Activated CD8-positive, alpha-beta memory T cell treated with anti-CD3 and anti-CD28 coated beads, Interleukin-2, amount 10 ng/mL, durations not matched to agents 7 days and 5 days (primary cell): ENCODE measurements around the gene MLH1. TPM values are rescaled to one million over a fixed set of nuclear protein-coding genes. Genes with fewer than 3 reads are reported as not detected.
"Not testable (repeated sequence)": the region's sequence is repeated elsewhere in the genome, so short reads cannot be mapped to it uniquely, and the experiment has no call there.

ENCODE experiments used
- ATAC-seq: fragments of 150-1000 bp; cut with Tn5 transposase; one replicate; pipeline ENCODE4 v1.10.0; 2021; ENCODE audit warnings: moderate library complexity
- CTCF ChIA-PET: fragments of 350-600 bp; sonication (Branson Sonifier 250); formaldehyde crosslinking; loops from one replicate; lab custom pipeline; 2021; ENCODE audit warnings: antibody characterized with exemption; lab: Charles Lee
- DNase-seq: peaks from one replicate; pipeline ENCODE4 v3.0.0-alpha.2; 2020
- H3K27ac Mint-ChIP-seq: one replicate; pipeline ENCODE4 v1.8.0; 2021; ENCODE audit warnings: mild to moderate bottlenecking, mixed read lengths
- H3K27me3 Mint-ChIP-seq: one replicate; pipeline ENCODE4 v1.8.0; 2021; ENCODE audit warnings: mixed read lengths
- H3K36me3 Mint-ChIP-seq: one replicate; pipeline ENCODE4 v1.8.0; 2021; ENCODE audit warnings: mild to moderate bottlenecking, mixed read lengths
- H3K4me1 Mint-ChIP-seq: one replicate; pipeline ENCODE4 v1.8.0; 2021; ENCODE audit warnings: mixed read lengths
- H3K4me3 Mint-ChIP-seq: one replicate; pipeline ENCODE4 v1.8.0; 2021; ENCODE audit warnings: mild to moderate bottlenecking, moderate library complexity, mixed read lengths
- H3K9me3 Mint-ChIP-seq: one replicate; pipeline ENCODE4 v1.8.0; 2022; ENCODE audit warnings: low read depth, mixed read lengths
- total RNA-seq, 2 experiments: library from RNA; stranded (reverse); gene quantifications; one replicate each; pipeline ENCODE4 v1.2.3, GENCODE V29; 2021

The MLH1 gene
- total RNA-seq, 2 experiments from 2014 or later = 65.3 to 71.8 TPM

- no peak overlapping the region for H3K4me3 Mint-ChIP-seq
- no peak for ATAC-seq
- no peak overlapping the region for H3K27ac Mint-ChIP-seq
- H3K4me1 Mint-ChIP-seq = peaks cover 10% of the 10 kb centered on the region
- peaks cover 65% of the 10 kb centered on the region for H3K36me3 Mint-ChIP-seq
- no peaks in the 10 kb centered on the region for H3K9me3 Mint-ChIP-seq
- H3K27me3 Mint-ChIP-seq = no peaks in the 10 kb centered on the region
- CTCF ChIA-PET = interaction anchor here (0.9 kb wide), 1 partner anchor 18 kb away, joined by 3 read pairs; no protein-coding TSS in a partner anchor
- DNase-seq = no peak
Observed at GRCh38 chr3:37029111-37029510, 35.8 kb downstream of the MLH1 start.

DNA sequence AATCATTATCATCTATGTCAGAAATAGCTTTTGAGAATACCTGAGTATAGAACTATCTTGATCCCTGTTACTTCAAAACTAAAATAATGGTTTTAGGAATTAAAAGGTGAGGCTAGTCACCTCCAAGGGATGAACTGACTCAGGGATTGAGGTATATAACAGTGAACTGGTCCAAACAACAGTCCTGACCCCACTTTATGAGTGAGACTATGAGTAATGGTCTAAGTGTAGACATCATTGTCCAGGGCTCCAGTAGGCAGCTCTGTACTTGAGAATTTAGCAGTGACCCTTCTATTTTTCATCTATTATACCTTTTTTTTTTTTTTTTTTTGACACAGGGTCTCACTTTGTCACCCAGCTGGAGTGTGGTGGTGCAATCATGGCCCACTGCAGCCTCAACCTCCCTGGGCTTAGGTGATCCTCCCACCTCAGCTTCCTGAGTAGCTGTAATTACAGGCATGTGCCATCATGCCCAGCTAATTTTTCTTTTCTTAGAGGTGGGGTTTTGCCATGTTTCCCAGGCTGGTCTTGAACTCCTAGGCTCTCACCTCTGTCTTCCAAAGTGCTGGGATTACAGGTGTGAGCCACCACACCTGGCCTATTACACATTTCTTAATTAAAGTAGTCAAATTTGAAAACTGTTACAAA lies 36.3 kb downstream of the MLH1 start:
- Mint-ChIP-seq H3K4me1 (peaks cover 9% of the 10 kb centered on the region), H3K4me3 (no peak overlapping the region), H3K9me3 (no peaks in the 10 kb centered on the region), H3K27me3 (no peaks in the 10 kb centered on the region), H3K36me3 (peaks cover 66% of the 10 kb centered on the region), H3K27ac (no peak overlapping the region)
- CTCF ChIA-PET = interaction anchor here (0.9 kb wide), 1 partner anchor 17 kb away, joined by 3 read pairs; no protein-coding TSS in a partner anchor
- DNase-seq = no peak
- no peak for ATAC-seq

GRCh38 chr3:37030588-37030987 lies 37.3 kb downstream of the MLH1 start:
- Mint-ChIP-seq H3K9me3 (peaks cover 3% of the 10 kb centered on the region), H3K27ac (no peak overlapping the region), H3K36me3 (peaks cover 72% of the 10 kb centered on the region), H3K4me3 (no peak overlapping the region), H3K4me1 (peaks cover 5% of the 10 kb centered on the region), H3K27me3 (no peaks in the 10 kb centered on the region)
- CTCF ChIA-PET = no interaction called here
- ATAC-seq = no peak
- DNase-seq = no peak

DNA sequence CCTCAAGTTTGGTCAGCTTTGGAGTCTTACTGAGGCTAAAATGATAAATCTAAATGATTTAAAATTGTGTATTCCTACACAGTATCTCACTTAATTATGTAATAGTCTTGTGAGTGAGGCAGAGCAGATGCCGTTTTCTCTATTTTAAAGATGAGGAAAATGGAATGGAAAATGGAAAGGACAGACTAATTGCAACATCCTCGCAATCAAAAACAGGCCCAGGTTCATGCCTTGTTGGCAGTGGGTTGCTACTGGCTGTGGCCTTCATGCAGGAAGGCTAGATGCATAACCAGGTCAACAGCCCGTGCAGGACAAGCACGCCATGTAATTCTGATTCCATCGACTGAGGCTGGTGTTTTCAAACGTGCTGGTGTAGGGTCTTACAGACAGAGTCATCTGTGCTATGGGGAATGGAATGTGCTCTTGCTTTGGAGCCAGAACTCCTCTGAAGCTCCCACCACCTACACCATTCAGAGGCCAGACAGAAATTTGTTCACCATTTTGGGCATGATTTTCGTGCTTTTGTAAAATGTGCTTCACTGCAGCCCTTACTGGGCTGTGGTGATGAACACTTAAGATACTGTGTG lies 37.9 kb downstream of the MLH1 start:
- CTCF ChIA-PET = no interaction called here

GRCh38 chr3:37032961-37033360 lies 39.6 kb downstream of the MLH1 start:
- Mint-ChIP-seq H3K27ac (no peak overlapping the region), H3K36me3 (peaks cover 74% of the 10 kb centered on the region), H3K4me3 (no peak overlapping the region), H3K27me3 (no peaks in the 10 kb centered on the region), H3K4me1 (peaks cover 5% of the 10 kb centered on the region), H3K9me3 (peaks cover 3% of the 10 kb centered on the region)
- ATAC-seq = no peak
- CTCF ChIA-PET = no interaction called here
- no peak for DNase-seq

More for the DNA sequence above, 37.9 kb downstream of the MLH1 start:
- ATAC-seq (no peak), DNase-seq (no peak)
- Mint-ChIP-seq H3K9me3 (peaks cover 3% of the 10 kb centered on the region), H3K27ac (no peak overlapping the region), H3K27me3 (no peaks in the 10 kb centered on the region), H3K36me3 (peaks cover 71% of the 10 kb centered on the region), H3K4me3 (no peak overlapping the region), H3K4me1 (peaks cover 5% of the 10 kb centered on the region)

- no peak for ATAC-seq
- CTCF ChIA-PET = no interaction called here
- Mint-ChIP-seq H3K4me3 (no peak overlapping the region), H3K27ac (no peak overlapping the region), H3K9me3 (peaks cover 3% of the 10 kb centered on the region), H3K4me1 (no peaks in the 10 kb centered on the region), H3K36me3 (peaks cover 76% of the 10 kb centered on the region), H3K27me3 (no peaks in the 10 kb centered on the region)
- no peak for DNase-seq
Observed at GRCh38 chr3:37037352-37037751, 44.0 kb downstream of the MLH1 start.

DNA sequence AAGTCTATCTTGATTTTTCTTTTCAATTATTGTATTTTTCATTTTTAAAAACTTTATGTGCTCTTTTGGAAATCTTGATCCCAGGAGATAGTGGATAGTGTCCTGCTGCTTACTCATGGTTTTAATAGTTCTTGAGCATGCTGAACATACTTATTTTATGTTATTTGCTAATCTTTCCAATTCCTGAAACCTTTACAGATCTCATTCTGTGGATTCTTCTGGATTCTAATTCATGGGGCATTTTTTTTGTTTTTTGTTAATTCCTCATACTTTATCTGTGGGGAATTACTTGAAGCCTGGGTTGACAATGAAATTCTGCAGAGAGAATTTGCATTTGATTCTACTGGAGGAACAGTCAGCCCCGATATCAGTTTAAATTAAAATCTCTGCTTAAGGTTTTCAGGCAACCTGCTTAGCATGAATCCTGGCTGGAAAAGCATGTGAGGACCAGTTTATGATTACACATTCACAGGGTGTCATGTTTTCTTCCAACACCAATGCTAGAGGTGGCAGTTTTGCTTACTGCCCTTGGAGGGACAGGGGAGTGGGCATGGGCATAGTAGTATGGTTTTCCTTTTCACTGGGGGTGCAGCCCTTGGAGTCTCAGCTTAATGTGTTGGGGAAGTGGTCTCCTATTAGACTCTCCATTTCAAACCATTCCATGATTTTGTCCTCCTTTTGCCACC lies 46.0 kb downstream of the MLH1 start:
- H3K27ac Mint-ChIP-seq = no peak overlapping the region
- CTCF ChIA-PET = no interaction called here

DNA sequence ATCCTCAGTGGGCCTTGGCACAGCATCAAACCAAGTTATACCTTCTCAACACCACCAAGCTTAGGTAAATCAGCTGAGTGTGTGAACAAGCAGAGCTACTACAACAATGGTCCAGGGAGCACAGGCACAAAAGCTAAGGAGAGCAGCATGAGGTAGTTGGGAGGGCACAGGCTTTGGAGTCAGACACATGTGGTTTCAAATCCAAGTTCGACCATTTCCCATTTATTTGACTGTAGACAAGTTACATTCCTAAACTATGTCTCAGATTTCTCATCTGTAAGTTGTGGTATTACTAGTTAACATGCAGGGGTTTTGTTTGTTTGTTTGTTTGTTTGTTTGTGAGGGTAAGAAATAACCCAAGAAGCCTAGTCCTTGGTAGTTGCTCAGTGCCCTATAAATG lies 46.9 kb downstream of the MLH1 start:
- no peak for DNase-seq
- CTCF ChIA-PET = no interaction called here
- H3K27ac Mint-ChIP-seq = no peak overlapping the region
- no peaks in the 10 kb centered on the region for H3K9me3 Mint-ChIP-seq
- H3K4me3 Mint-ChIP-seq = no peak overlapping the region
- H3K27me3 Mint-ChIP-seq = no peaks in the 10 kb centered on the region
- peaks cover 62% of the 10 kb centered on the region for H3K36me3 Mint-ChIP-seq
- ATAC-seq = no peak
- no peaks in the 10 kb centered on the region for H3K4me1 Mint-ChIP-seq

More for the DNA sequence above, 46.0 kb downstream of the MLH1 start:
- peaks cover 3% of the 10 kb centered on the region for H3K9me3 Mint-ChIP-seq
- DNase-seq (no peak), ATAC-seq (no peak)
- no peak overlapping the region for H3K4me3 Mint-ChIP-seq
- no peaks in the 10 kb centered on the region for H3K4me1 Mint-ChIP-seq
- peaks cover 67% of the 10 kb centered on the region for H3K36me3 Mint-ChIP-seq
- no peaks in the 10 kb centered on the region for H3K27me3 Mint-ChIP-seq

GRCh38 chr3:37041546-37042195 lies 48.4 kb downstream of the MLH1 start:
- H3K4me1 Mint-ChIP-seq = no peaks in the 10 kb centered on the region
- no peaks in the 10 kb centered on the region for H3K9me3 Mint-ChIP-seq
- CTCF ChIA-PET = no interaction called here
- no peak for ATAC-seq
- H3K27ac Mint-ChIP-seq = no peak overlapping the region
- no peaks in the 10 kb centered on the region for H3K27me3 Mint-ChIP-seq
- no peak overlapping the region for H3K4me3 Mint-ChIP-seq
- peaks cover 55% of the 10 kb centered on the region for H3K36me3 Mint-ChIP-seq
- DNase-seq = no peak

DNA sequence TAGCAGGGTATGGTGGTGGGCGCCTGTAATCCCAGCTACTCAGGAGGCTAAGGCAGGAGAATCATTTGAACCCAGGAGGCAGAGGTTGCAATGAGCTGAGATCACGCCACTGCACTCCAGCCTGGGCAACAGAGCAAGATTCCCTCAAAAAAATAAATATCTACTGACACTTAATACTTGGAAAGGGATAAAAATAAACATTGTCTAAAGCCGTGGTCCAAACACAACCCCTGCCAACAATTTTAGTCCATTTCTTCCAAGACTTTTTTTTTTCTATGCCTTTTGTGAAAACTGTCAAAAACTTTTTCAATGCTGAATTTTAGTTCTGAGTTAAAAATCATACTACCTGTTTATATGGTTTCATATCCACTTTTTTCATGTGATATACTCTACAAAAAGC lies 49.4 kb downstream of the MLH1 start:
- peaks cover 51% of the 10 kb centered on the region for H3K36me3 Mint-ChIP-seq
- H3K4me3 Mint-ChIP-seq, H3K4me1 Mint-ChIP-seq, H3K9me3 Mint-ChIP-seq, H3K27me3 Mint-ChIP-seq, CTCF ChIA-PET, ATAC-seq, H3K27ac Mint-ChIP-seq, DNase-seq: not testable (repeated sequence)

GRCh38 chr3:37050282-37050681 lies 57.0 kb downstream of the MLH1 start:
- no peak for DNase-seq
- H3K27ac Mint-ChIP-seq = no peak overlapping the region
- peaks cover 4% of the 10 kb centered on the region for H3K4me1 Mint-ChIP-seq
- H3K4me3 Mint-ChIP-seq = no peak overlapping the region
- no peaks in the 10 kb centered on the region for H3K27me3 Mint-ChIP-seq
- H3K36me3 Mint-ChIP-seq = peaks cover 59% of the 10 kb centered on the region
- ATAC-seq = no peak
- H3K9me3 Mint-ChIP-seq = no peaks in the 10 kb centered on the region
- CTCF ChIA-PET = interaction anchor here (0.8 kb wide), 1 partner anchor 14 kb away, joined by 4 read pairs; no protein-coding TSS in a partner anchor

DNA sequence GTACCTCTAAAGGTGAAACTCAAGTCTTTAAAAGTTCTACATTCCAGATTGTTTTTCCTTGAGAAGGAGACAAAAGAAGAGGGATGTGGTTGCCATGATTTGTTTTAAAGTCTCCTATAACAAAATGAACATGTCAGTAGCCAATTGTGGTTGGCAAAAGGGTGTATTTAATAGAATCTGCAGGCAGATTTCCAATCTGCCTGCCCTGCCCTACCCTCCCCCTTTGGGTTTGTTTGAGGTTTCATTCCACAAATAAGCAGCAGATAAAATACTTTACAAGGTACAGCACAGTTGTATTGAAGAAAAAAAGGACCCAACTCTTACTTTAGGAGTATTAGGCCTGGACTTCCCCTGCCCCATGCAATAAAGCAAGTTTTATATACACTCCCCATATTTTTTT lies 59.5 kb downstream of the MLH1 start:
- CTCF ChIA-PET = no interaction called here
- H3K4me3 Mint-ChIP-seq = no peak overlapping the region
- peaks cover 58% of the 10 kb centered on the region for H3K36me3 Mint-ChIP-seq
- H3K27ac Mint-ChIP-seq = no peak overlapping the region
- peaks cover 4% of the 10 kb centered on the region for H3K4me1 Mint-ChIP-seq
- ATAC-seq (no peak), DNase-seq (no peak)
- H3K9me3 Mint-ChIP-seq = no peaks in the 10 kb centered on the region
- H3K27me3 Mint-ChIP-seq = no peaks in the 10 kb centered on the region

- Mint-ChIP-seq H3K27ac (no peak overlapping the region), H3K9me3 (no peaks in the 10 kb centered on the region), H3K4me3 (no peak overlapping the region), H3K27me3 (no peaks in the 10 kb centered on the region), H3K36me3 (peaks cover 55% of the 10 kb centered on the region), H3K4me1 (peaks cover 4% of the 10 kb centered on the region)
- no peak for ATAC-seq
- CTCF ChIA-PET = no interaction called here
- DNase-seq = no peak
Observed at GRCh38 chr3:37053337-37053736, 60.0 kb downstream of the MLH1 start.
